Measurements from ENCODE around the gene DDX3X.

DNA sequence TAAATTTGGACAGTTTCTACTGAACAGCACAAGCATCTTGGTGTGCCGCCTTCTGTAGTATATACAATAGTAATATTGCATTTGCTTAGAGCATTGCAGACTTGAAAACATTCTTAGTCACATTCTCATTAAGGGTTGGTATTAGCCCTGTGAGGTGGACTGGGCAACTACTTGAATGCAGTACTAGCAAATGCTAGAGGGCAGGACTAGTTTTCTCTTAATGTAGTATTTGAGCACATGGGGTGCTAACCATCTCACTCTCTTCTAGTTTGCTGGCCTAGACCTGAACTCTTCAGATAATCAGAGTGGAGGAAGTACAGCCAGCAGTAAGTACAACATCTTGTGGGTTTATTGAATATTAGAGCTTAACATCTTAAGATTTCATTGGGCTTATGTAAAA is 3.2 kb downstream of the DDX3X start:
- TF ChIP-seq, protein P1, sequence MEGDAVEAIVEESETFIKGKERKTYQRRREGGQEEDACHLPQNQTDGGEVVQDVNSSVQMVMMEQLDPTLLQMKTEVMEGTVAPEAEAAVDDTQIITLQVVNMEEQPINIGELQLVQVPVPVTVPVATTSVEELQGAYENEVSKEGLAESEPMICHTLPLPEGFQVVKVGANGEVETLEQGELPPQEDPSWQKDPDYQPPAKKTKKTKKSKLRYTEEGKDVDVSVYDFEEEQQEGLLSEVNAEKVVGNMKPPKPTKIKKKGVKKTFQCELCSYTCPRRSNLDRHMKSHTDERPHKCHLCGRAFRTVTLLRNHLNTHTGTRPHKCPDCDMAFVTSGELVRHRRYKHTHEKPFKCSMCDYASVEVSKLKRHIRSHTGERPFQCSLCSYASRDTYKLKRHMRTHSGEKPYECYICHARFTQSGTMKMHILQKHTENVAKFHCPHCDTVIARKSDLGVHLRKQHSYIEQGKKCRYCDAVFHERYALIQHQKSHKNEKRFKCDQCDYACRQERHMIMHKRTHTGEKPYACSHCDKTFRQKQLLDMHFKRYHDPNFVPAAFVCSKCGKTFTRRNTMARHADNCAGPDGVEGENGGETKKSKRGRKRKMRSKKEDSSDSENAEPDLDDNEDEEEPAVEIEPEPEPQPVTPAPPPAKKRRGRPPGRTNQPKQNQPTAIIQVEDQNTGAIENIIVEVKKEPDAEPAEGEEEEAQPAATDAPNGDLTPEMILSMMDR (conservative IDR thresholded peaks at IDR 0.05 in 1 of 2, IDR thresholded peaks at IDR 0.05 in 1 of 2; ENCODE audit: extremely low read depth in 1 of 2, insufficient read depth in 1 of 2, low read depth in 1 of 2, low read length in 2 of 2), result no peak
- TF ChIP-seq EZH2 (IDR thresholded peaks at IDR 0.05; ENCODE audit: borderline replicate concordance, low read length), result no peak
